ENCODE data around the gene ATF4. TPM values are rescaled to one million over a fixed set of nuclear protein-coding genes. Genes with fewer than 3 reads are reported as not detected.

Gene ATF4
- total RNA-seq, 3 donors from 2014 or later, result 339 to 403 (median 347) TPM

DNA sequence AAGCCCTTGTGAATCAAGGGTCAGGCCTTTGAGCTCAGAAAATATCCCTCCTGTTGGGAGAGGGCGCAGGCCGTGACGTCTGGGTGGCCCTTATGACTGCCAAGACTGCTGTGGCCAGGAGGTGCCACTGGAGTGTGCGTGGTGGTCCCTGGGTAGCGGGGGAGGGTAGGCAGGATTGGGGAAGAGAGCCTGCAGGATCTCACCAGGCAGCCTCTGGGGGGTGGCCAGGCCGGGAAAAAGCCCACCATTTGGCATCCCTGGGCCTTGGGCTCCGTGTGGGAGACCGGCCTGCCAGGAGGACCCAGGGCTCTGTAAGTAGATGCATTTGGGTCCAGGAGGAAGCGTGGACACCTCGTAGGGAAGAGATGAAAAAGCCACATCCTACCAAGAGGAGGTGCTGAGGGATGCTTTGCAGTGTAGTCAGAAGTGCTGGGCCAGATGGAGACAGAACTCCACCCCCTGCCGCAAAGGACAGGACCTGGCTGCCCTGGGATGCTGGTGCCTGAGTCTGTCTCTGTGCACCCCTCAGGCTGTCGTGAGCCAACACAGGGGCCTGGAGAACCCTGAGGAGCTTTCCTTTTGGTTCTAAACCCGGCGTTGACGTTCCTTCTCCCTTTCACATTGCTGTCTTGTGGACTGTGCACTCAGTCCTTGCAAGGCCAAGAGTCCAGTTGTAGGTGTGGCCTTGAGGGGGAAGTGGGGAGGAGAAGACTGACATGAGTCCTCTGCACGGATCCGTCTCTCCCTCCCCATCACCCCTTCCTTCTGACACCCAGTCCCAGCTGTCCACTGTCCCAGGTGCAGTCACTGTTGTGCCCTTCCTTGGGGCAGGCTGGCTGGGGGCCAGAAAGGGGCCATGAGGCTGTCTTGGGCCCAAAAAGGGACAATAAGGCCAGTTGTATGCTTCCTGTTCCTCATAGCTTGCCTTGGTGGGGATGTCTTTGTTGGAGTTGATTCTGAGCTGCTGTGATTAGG, 31.0 kb upstream of the ATF4 start:
- DNase-seq (ENCODE audit: low spot score in 2 of 2), result no peak
- intact Hi-C loops (cut with DNase I; ENCODE audit: low total_unique reads), result no loop called here
- H3K36me3 ChIP-seq, result no peaks in the 10 kb centered on the region
- no peak overlapping the region for H3K4me3 ChIP-seq
- no peaks in the 10 kb centered on the region for H3K9me3 ChIP-seq
- H3K27me3 ChIP-seq, result no peaks in the 10 kb centered on the region
- TF ChIP-seq, protein P1, sequence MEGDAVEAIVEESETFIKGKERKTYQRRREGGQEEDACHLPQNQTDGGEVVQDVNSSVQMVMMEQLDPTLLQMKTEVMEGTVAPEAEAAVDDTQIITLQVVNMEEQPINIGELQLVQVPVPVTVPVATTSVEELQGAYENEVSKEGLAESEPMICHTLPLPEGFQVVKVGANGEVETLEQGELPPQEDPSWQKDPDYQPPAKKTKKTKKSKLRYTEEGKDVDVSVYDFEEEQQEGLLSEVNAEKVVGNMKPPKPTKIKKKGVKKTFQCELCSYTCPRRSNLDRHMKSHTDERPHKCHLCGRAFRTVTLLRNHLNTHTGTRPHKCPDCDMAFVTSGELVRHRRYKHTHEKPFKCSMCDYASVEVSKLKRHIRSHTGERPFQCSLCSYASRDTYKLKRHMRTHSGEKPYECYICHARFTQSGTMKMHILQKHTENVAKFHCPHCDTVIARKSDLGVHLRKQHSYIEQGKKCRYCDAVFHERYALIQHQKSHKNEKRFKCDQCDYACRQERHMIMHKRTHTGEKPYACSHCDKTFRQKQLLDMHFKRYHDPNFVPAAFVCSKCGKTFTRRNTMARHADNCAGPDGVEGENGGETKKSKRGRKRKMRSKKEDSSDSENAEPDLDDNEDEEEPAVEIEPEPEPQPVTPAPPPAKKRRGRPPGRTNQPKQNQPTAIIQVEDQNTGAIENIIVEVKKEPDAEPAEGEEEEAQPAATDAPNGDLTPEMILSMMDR (IDR thresholded peaks at IDR 0.05), result no peak
- TF ChIP-seq POLR2A (IDR thresholded peaks at IDR 0.05), result no peak
- no peak for TF ChIP-seq POLR2AphosphoS5 (IDR thresholded peaks at IDR 0.05)
- H3K4me1 ChIP-seq, result no peaks in the 10 kb centered on the region
- H3K27ac ChIP-seq, result no peak overlapping the region

- Histone ChIP-seq H3K27me3 (no peaks in the 10 kb centered on the region), H3K4me1 (no peaks in the 10 kb centered on the region), H3K4me3 (no peak overlapping the region), H3K36me3 (no peaks in the 10 kb centered on the region), H3K27ac (no peak overlapping the region), H3K9me3 (no peaks in the 10 kb centered on the region)
- intact Hi-C loops (cut with DNase I; ENCODE audit: low total_unique reads), result no loop called here
- DNase-seq (ENCODE audit: low spot score in 2 of 2), result peak; percentile 69 to 73
- TF ChIP-seq POLR2AphosphoS5 (IDR thresholded peaks at IDR 0.05) (no peak), POLR2A (IDR thresholded peaks at IDR 0.05) (no peak)
- TF ChIP-seq, protein P1 (IDR thresholded peaks at IDR 0.05), result no peak
These were observed 30.1 kb upstream of the ATF4 start for GRCh38 chr22:39490135-39490798.

DNA sequence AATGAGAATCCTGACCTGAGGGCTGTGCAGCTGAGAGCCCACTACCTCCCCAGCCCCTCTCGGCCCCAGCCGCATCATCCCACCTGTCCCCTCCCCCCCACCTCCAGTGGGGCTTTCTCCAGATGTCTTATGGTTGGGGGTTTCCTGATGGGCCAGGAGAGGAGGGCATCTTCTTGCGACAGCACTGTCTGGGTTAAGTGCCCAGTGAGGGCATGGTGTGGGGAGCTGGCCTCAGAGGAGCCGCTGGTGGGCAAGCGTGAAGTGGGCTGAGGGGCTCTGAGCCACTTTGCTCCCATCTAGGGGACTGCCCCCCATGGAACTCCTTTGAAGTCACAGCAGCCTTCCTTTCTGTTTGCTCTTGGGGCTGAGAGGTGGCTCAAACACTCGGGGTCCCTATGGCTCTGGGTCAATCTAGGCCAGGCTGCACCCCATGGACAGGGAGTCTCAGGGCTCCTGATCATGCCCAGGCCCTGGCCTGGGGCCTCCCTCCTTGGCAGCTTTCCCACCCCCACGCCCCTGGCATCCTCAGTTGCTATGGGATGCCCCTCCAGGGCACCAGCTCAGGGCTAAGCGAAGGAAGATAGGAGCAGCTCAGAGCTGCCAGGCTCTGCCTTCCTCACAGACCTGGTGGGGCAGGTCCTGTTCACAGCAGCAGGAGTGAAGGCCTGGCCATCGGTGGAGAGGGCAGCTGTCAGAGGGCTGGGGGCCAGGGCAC, 29.2 kb upstream of the ATF4 start:
- Histone ChIP-seq H3K4me1 (no peaks in the 10 kb centered on the region), H3K36me3 (no peaks in the 10 kb centered on the region), H3K4me3 (no peak overlapping the region), H3K9me3 (no peaks in the 10 kb centered on the region), H3K27ac (no peak overlapping the region), H3K27me3 (no peaks in the 10 kb centered on the region)
- DNase-seq (ENCODE audit: low spot score in 2 of 2), result no peak
- no peak for TF ChIP-seq POLR2AphosphoS5 (IDR thresholded peaks at IDR 0.05)
- no peak for TF ChIP-seq POLR2A (IDR thresholded peaks at IDR 0.05)
- TF ChIP-seq, protein P1 (IDR thresholded peaks at IDR 0.05), result no peak
- intact Hi-C loops (cut with DNase I; ENCODE audit: low total_unique reads), result no loop called here

GRCh38 chr22:39491696-39492095, 28.7 kb upstream of the ATF4 start:
- H3K4me3 ChIP-seq, result no peak overlapping the region
- H3K4me1 ChIP-seq, result no peaks in the 10 kb centered on the region
- H3K27ac ChIP-seq, result no peak overlapping the region
- intact Hi-C loops (cut with DNase I; ENCODE audit: low total_unique reads), result no loop called here
- TF ChIP-seq, protein P1 (IDR thresholded peaks at IDR 0.05), result no peak
- no peak for TF ChIP-seq POLR2AphosphoS5 (IDR thresholded peaks at IDR 0.05)
- TF ChIP-seq POLR2A (IDR thresholded peaks at IDR 0.05), result no peak
- no peaks in the 10 kb centered on the region for H3K27me3 ChIP-seq
- no peak for DNase-seq (ENCODE audit: low spot score in 2 of 2)
- no peaks in the 10 kb centered on the region for H3K36me3 ChIP-seq
- no peaks in the 10 kb centered on the region for H3K9me3 ChIP-seq

Data from breast epithelium (tissue), 4 donors.